PFSK-1 (cell line): Measurements from ENCODE around the gene RNF126.

Experiments used
- FOXP2 ChIP-seq: optimal IDR thresholded peaks from 2 replicates; pipeline ENCODE3; 2011; ENCODE audit warnings: borderline replicate concordance, control low read depth, inconsistent platforms; ENCODE audit not compliant: insufficient read depth; ENCODE audit errors: extremely low read length, extremely low read depth
- POLR2AphosphoS5 ChIP-seq: IDR thresholded peaks from 2 replicates; pipeline ENCODE4 v1.6.1; 2012; ENCODE audit warnings: low read depth, mild to moderate bottlenecking, control low read depth, low read length, moderate library complexity
- REST ChIP-seq, 2 experiments: IDR thresholded peaks; 2 replicates each; pipeline versions ENCODE4 v1.6.1 to v1.8.0; 2011 to 2012; ENCODE audit warnings: low read depth in 2 of 2, low read length in 2 of 2, control low read depth in 1 of 2, inconsistent platforms in 1 of 2, mild to moderate bottlenecking in 1 of 2, moderate library complexity in 1 of 2; ENCODE audit not compliant: insufficient read depth in 1 of 2
- SIN3A ChIP-seq: IDR thresholded peaks from 2 replicates; pipeline ENCODE4 v1.6.1; 2012; ENCODE audit warnings: mild to moderate bottlenecking, low read length, moderate library complexity, borderline replicate concordance; ENCODE audit not compliant: insufficient read depth
- TAF1 ChIP-seq: IDR thresholded peaks from 2 replicates; pipeline ENCODE4 v1.6.1; 2012; ENCODE audit warnings: low read length, control low read depth, borderline replicate concordance; ENCODE audit not compliant: insufficient read depth

RNF126 gene

GRCh38 chr19:633786-634639 lies 29.0 kb downstream of the RNF126 start:
- TF ChIP-seq REST (IDR thresholded peaks at IDR 0.05; ENCODE audit: insufficient read depth in 1 of 2, low read depth in 2 of 2, low read length in 2 of 2) (no peak), POLR2AphosphoS5 (no peak), SIN3A (no peak), FOXP2 (no peak), TAF1 (0 out of 2 replicates have a peak, but pooled peaks have one; percentile 2)

- no peak for TF ChIP-seq SIN3A
- TF ChIP-seq POLR2AphosphoS5: no peak
- TF ChIP-seq FOXP2: peak; percentile 75
- TF ChIP-seq TAF1: 0 out of 2 replicates have a peak, but pooled peaks have one; percentile 35
- TF ChIP-seq REST (IDR thresholded peaks at IDR 0.05; ENCODE audit: insufficient read depth in 1 of 2, low read depth in 2 of 2, low read length in 2 of 2): no peak
Observed at GRCh38 chr19:633068-633785, 29.8 kb downstream of the RNF126 start, which contains the start of gene POLRMT. TSS of gene POLRMT (minus strand) at chr19:633537. CDS start at chr19:633512, 25 bp downstream.

- TF ChIP-seq SIN3A (no peak), TAF1 (0 out of 2 replicates have a peak, but pooled peaks have one; percentile 12), REST (IDR thresholded peaks at IDR 0.05; ENCODE audit: insufficient read depth in 1 of 2, low read depth in 2 of 2, low read length in 2 of 2) (no peak), FOXP2 (no peak), POLR2AphosphoS5 (peak; percentile 57; the same call in 1 of the 2 replicates)
Observed at GRCh38 chr19:632579-633067, 30.4 kb downstream of the RNF126 start.

GRCh38 chr19:629961-630714 lies 32.9 kb downstream of the RNF126 start:
- TF ChIP-seq SIN3A: no peak
- TF ChIP-seq POLR2AphosphoS5: no peak
- no peak for TF ChIP-seq FOXP2
- TF ChIP-seq REST (IDR thresholded peaks at IDR 0.05; ENCODE audit: insufficient read depth in 1 of 2, low read depth in 2 of 2, low read length in 2 of 2): no peak
- no peak for TF ChIP-seq TAF1
